GM23338 (cell line): Measurements from ENCODE around the gene SHISA9. TPM values are rescaled to one million over a fixed set of nuclear protein-coding genes. Genes with fewer than 3 reads are reported as not detected.

Source experiments
- ATAC-seq: fragments of 200-7000 bp; cut with Tn5 transposase; 3 replicates; pipeline ENCODE4 v1.9.1; 2020
- DNase-seq: peaks from one replicate; pipeline ENCODE4 v3.0.0-alpha.2; 2015; ENCODE audit warnings: low spot score
- H2AFZ ChIP-seq: fragments of 200-600 bp; sonication (generic); 2 replicates; pipeline ENCODE4 v1.8.0; 2016; ENCODE audit warnings: antibody characterized with exemption, mild to moderate bottlenecking, moderate library complexity
- H3F3A ChIP-seq: fragments of 200-600 bp; sonication (generic); replicated peaks from 2 replicates; pipeline ENCODE4 v1.8.0; 2017; ENCODE audit warnings: antibody characterized with exemption, mixed run types, low read depth
- H3K27ac ChIP-seq: fragments of 200-600 bp; sonication (generic); 2 replicates; pipeline ENCODE4 v1.6.1; 2016; ENCODE audit warnings: low read depth
- H3K27me3 ChIP-seq: fragments of 200-600 bp; sonication (generic); 2 replicates; pipeline ENCODE4 v1.8.0; 2016; ENCODE audit warnings: mild to moderate bottlenecking, mixed run types, moderate library complexity; ENCODE audit not compliant: insufficient read depth
- H3K36me3 ChIP-seq: fragments of 200-600 bp; sonication (generic); 2 replicates; pipeline ENCODE4 v1.8.0; 2016; ENCODE audit warnings: mild to moderate bottlenecking; ENCODE audit not compliant: insufficient read depth
- H3K4me1 ChIP-seq: fragments of 200-600 bp; sonication (generic); 2 replicates; pipeline ENCODE4 v1.8.0; 2016; ENCODE audit warnings: mild to moderate bottlenecking, moderate library complexity; ENCODE audit not compliant: insufficient read depth
- H3K4me2 ChIP-seq: fragments of 200-600 bp; sonication (generic); 2 replicates; pipeline ENCODE4 v1.7.1; 2017; ENCODE audit warnings: mixed run types
- H3K4me3 ChIP-seq: fragments of 200-600 bp; sonication (generic); 2 replicates; pipeline ENCODE4 v1.6.1; 2016; ENCODE audit warnings: mixed run types
- H3K79me2 ChIP-seq: fragments of 200-600 bp; sonication (generic); replicated peaks from 2 replicates; pipeline ENCODE4 v1.8.0; 2017; ENCODE audit warnings: mild to moderate bottlenecking; ENCODE audit not compliant: insufficient read depth
- H3K9me2 ChIP-seq: fragments of 200-600 bp; sonication (generic); 2 replicates; pipeline ENCODE4 v1.8.0; 2017; ENCODE audit not compliant: insufficient read depth
- H4K20me1 ChIP-seq: fragments of 200-600 bp; sonication (generic); replicated peaks from 2 replicates; pipeline ENCODE4 v1.8.0; 2017; ENCODE audit warnings: mild to moderate bottlenecking; ENCODE audit not compliant: insufficient read depth
- H3K27ac Mint-ChIP-seq: 2 replicates; pipeline ENCODE4 v1.8.0; 2020; ENCODE audit warnings: inconsistent platforms, mild to moderate bottlenecking, moderate library complexity, mixed read lengths
- H3K27me3 Mint-ChIP-seq: 3 replicates; pipeline ENCODE4 v1.8.0; 2022; ENCODE audit warnings: low read depth, mild to moderate bottlenecking, moderate library complexity, mixed read lengths, inconsistent platforms; ENCODE audit not compliant: insufficient read depth, poor library complexity
- H3K36me3 Mint-ChIP-seq: 3 replicates; pipeline ENCODE4 v1.8.0; 2021; ENCODE audit warnings: low read depth, mild to moderate bottlenecking, inconsistent platforms, moderate library complexity, mixed read lengths
- H3K4me1 Mint-ChIP-seq: 3 replicates; pipeline ENCODE4 v1.8.0; 2020; ENCODE audit warnings: mild to moderate bottlenecking, inconsistent platforms, mixed read lengths
- H3K4me3 Mint-ChIP-seq: 3 replicates; pipeline ENCODE4 v1.8.0; 2021; ENCODE audit warnings: moderate library complexity, mild to moderate bottlenecking, inconsistent platforms, mixed read lengths
- H3K9me3 Mint-ChIP-seq: 3 replicates; pipeline ENCODE4 v1.8.0; 2020; ENCODE audit warnings: moderate library complexity, mild to moderate bottlenecking, inconsistent platforms, mixed read lengths
- CTCF ChIP-seq, 2 experiments: fragments of 200-600 bp in 1 of 2; sonication (generic) in 1 of 2; conservative IDR thresholded peaks; 2 replicates each; pipeline versions ENCODE4 v1.5.1 to v1.6.1; 2016 to 2017; ENCODE audit warnings: antibody characterized with exemption in 2 of 2, low read depth in 2 of 2, mild to moderate bottlenecking in 2 of 2, moderate library complexity in 1 of 2
- ETS1 ChIP-seq: IDR thresholded peaks from 2 replicates; pipeline ENCODE4 v1.6.1; 2016; ENCODE audit warnings: antibody characterized with exemption
- NANOG ChIP-seq: IDR thresholded peaks from 2 replicates; pipeline ENCODE4 v1.6.1; 2016; ENCODE audit warnings: antibody characterized with exemption, borderline replicate concordance
- REST ChIP-seq: IDR thresholded peaks from one replicate; pipeline ENCODE4 v1.6.1; 2018; ENCODE audit warnings: antibody characterized with exemption; ENCODE audit not compliant: unreplicated experiment
- ZNF331 ChIP-seq: fragments of 250-450 bp; sonication (Bioruptor Pico); IDR thresholded peaks from 2 replicates; pipeline ENCODE4 v1.5.0; 2020; ENCODE audit warnings: low read depth, mild to moderate bottlenecking, moderate library complexity
- ZNF462 ChIP-seq: fragments of 250-450 bp; sonication (Bioruptor Pico); IDR thresholded peaks from 2 replicates; pipeline ENCODE4 v1.5.0; 2020; ENCODE audit warnings: mild to moderate bottlenecking, moderate library complexity
- polyA plus RNA-seq: library from polyadenylated mRNA; unstranded; fragments of >200 nt; fragmentation: Nextera tagmentation; extraction: Ambion mirVana; gene quantifications from 2 replicates; pipeline ENCODE4 v1.2.1, GENCODE V29; 2016
- total RNA-seq: library from RNA; depleted of rRNA; stranded (reverse); fragments of >200 nt; shearing (Covaris generic); gene quantifications from 2 replicates; pipeline ENCODE4 v1.2.3, GENCODE V29; 2014

The SHISA9 gene
- total and polyA plus RNA-seq, 2 experiments from 2014 or later: 10.4 to 45.6 TPM

- TF ChIP-seq ZNF462 (CRISPR knock-in tag): no peak
- TF ChIP-seq REST: no peak
- no peak for TF ChIP-seq ETS1
Measured at GRCh38 chr16:13223666-13224065, 322.3 kb downstream of the SHISA9 start (continued).

GRCh38 chr16:13229039-13229438 is 327.6 kb downstream of the SHISA9 start:
- Histone ChIP-seq H4K20me1 (no peaks in the 10 kb centered on the region), H3F3A (no peaks in the 10 kb centered on the region), H3K4me2 (no peak overlapping the region), H3K27ac (no peak overlapping the region), H3K27me3 (no peaks in the 10 kb centered on the region), H3K9me2 (peaks cover 11% of the 10 kb centered on the region), H3K4me3 (no peak overlapping the region), H2AFZ (no peak overlapping the region), H3K36me3 (no peaks in the 10 kb centered on the region), H3K4me1 (peaks cover 10% of the 10 kb centered on the region), H3K79me2 (no peaks in the 10 kb centered on the region)
- DNase-seq (no peak), ATAC-seq (no peak)
- no peak overlapping the region for H3K4me3 Mint-ChIP-seq
- H3K4me1 Mint-ChIP-seq: peaks cover 22% of the 10 kb centered on the region
- no peak overlapping the region for H3K27ac Mint-ChIP-seq
- H3K36me3 Mint-ChIP-seq: peaks cover 21% of the 10 kb centered on the region
- H3K27me3 Mint-ChIP-seq: no peaks in the 10 kb centered on the region
- peaks cover 7% of the 10 kb centered on the region for H3K9me3 Mint-ChIP-seq
- TF ChIP-seq REST (no peak), NANOG (no peak), ETS1 (no peak), ZNF331 (CRISPR knock-in tag) (no peak), CTCF (conservative IDR thresholded peaks at IDR 0.05; ENCODE audit: low read depth in 2 of 2) (no peak)
